GM11168 (cell line): ENCODE results near the gene S100A13.
"Not testable (repeated sequence)": the region's sequence is repeated elsewhere in the genome, so short reads cannot be mapped to it uniquely, and the experiment has no call there.

Experiments used
- in situ Hi-C: fragments of 300-500 bp; cut with MboI; formaldehyde crosslinking; loops from one replicate; pipeline ENCODE4 v1.12.0; 2022; ENCODE audit warnings: low sequenced_read_pairs; ENCODE audit not compliant: unreplicated experiment

The S100A13 gene

GRCh38 chr1:153649137-153649862 is 22.0 kb upstream of the S100A13 start:
- in situ Hi-C loops, result no loop called here

GRCh38 chr1:153648000-153648643 is 20.8 kb upstream of the S100A13 start:
- in situ Hi-C loops, result no loop called here

- in situ Hi-C loops, result no loop called here
Observed at GRCh38 chr1:153647346-153647714, 20.0 kb upstream of the S100A13 start.

GRCh38 chr1:153646672-153647345 is 19.5 kb upstream of the S100A13 start:
- in situ Hi-C loops, result no loop called here

GRCh38 chr1:153643816-153644215 is 16.5 kb upstream of the S100A13 start:
- in situ Hi-C loops, result no loop called here

GRCh38 chr1:153643100-153643499 is 15.8 kb upstream of the S100A13 start:
- in situ Hi-C loops, result no loop called here

GRCh38 chr1:153642161-153642560 is 14.9 kb upstream of the S100A13 start:
- in situ Hi-C loops, result no loop called here

- in situ Hi-C loops, result no loop called here
Observed at GRCh38 chr1:153640861-153641260, 13.6 kb upstream of the S100A13 start.

GRCh38 chr1:153640213-153640612 is 12.9 kb upstream of the S100A13 start:
- in situ Hi-C loops, result not testable (repeated sequence)

GRCh38 chr1:153639280-153639679 is 12.0 kb upstream of the S100A13 start:
- in situ Hi-C loops, result no loop called here

- in situ Hi-C loops, result no loop called here
Observed at GRCh38 chr1:153638261-153638660, 11.0 kb upstream of the S100A13 start.

- in situ Hi-C loops, result no loop called here
Observed at GRCh38 chr1:153636312-153636711, 9.0 kb upstream of the S100A13 start.

- in situ Hi-C loops, result no loop called here
Observed at GRCh38 chr1:153635872-153636271, 8.6 kb upstream of the S100A13 start.

- in situ Hi-C loops, result no loop called here
Observed at GRCh38 chr1:153633754-153634665, 6.7 kb upstream of the S100A13 start, which contains the start of gene CHTOP. Gene CHTOP (plus strand): TSS chr1:153634066. CDS start chr1:153636589, 2,523 bp downstream.

- in situ Hi-C loops, result no loop called here
Observed at GRCh38 chr1:153633161-153633753, 6.0 kb upstream of the S100A13 start.

GRCh38 chr1:153631047-153632022 is 4.0 kb upstream of the S100A13 start:
- in situ Hi-C loops, result no loop called here

GRCh38 chr1:153630384-153630783 is 3.1 kb upstream of the S100A13 start:
- in situ Hi-C loops, result no loop called here

- in situ Hi-C loops, result no loop called here
Observed at GRCh38 chr1:153629971-153630370, 2.7 kb upstream of the S100A13 start.

- in situ Hi-C loops, result no loop called here
Observed at GRCh38 chr1:153629343-153629665, 2.0 kb upstream of the S100A13 start.
